A549 treated with CpdA at 1 μM for 4 hours (cell line): ENCODE data around the gene DHX35. TPM values are rescaled to one million over a fixed set of nuclear protein-coding genes. Genes with fewer than 3 reads are reported as not detected.

Source experiments
- total RNA-seq: library from RNA; stranded (reverse); fragments of 200-300 nt; extraction: Qiagen RNA extraction; gene quantifications from 5 replicates; pipeline ENCODE4 v1.2.3, GENCODE V29; 2022; ENCODE audit warnings: low read depth

The DHX35 gene
- total RNA-seq, result 7.0 to 9.0 TPM (median 8.4 TPM) in 5 replicates

GRCh38 chr20:38962044-38962927 is at the start of gene DHX35:
Gene DHX35, plus strand, starts transcription at chr20:38962344. Its CDS starts 24 bp downstream, at chr20:38962368.

DNA sequence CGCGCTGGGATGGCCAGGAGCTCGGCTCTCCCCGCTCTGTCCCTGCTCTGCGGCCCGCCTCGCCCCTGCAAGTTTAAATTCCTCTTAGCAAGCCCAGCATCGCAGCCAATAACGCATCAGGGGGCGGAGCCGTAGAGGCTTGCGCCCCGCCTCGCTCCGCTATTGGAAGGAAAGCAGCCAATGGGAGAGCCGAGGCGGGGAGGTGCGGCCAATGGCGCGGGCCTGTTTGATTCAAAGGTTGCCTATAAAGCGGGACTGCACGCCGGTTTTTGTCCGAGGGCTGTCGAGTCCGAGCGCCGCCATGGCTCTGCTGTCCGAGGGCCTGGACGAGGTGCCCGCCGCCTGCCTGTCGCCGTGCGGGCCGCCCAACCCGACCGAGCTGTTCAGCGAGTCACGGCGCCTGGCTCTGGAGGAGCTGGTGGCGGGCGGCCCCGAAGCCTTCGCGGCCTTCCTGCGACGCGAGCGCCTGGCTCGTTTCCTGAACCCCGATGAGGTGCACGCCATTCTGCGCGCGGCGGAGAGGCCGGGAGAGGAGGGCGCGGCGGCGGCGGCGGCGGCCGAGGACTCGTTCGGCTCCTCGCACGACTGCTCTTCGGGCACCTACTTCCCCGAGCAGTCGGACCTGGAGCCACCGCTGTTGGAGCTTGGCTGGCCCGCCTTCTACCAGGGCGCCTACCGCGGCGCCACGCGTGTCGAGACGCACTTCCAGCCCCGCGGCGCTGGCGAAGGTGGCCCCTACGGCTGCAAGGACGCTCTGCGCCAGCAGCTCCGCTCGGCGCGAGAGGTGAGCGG is 35.8 kb upstream of the DHX35 start, which contains the start of gene FAM83D:
TSS of gene FAM83D (plus strand) at position 276 of the 792 bp plus-strand sequence. CDS start at position 302, 26 bp downstream.

Other genes starting within 250 kb of the DHX35 start
- not detected in 5 replicates for gene SLC32A1, start 237.9 kb upstream of the DHX35 start, total RNA-seq
- gene ACTR5, start 213.9 kb upstream of the DHX35 start, total RNA-seq, result 9.1 to 10.7 TPM (median 10.4 TPM) in 5 replicates
- 0.09 to 0.14 TPM (median 0.13 TPM) in 5 replicates for gene PPP1R16B, start 156.6 kb upstream of the DHX35 start, total RNA-seq
- gene FAM83D, start 35.9 kb upstream of the DHX35 start, total RNA-seq, result 61.6 to 78.3 TPM (median 75.0 TPM) in 5 replicates